GM12878 (cell line): Measurements from ENCODE around the gene ARHGAP44.

Experiments used
- CREM ChIP-seq: IDR thresholded peaks from 2 replicates; pipeline ENCODE4 v1.6.1; 2014; ENCODE audit warnings: antibody characterized with exemption, low read depth
- FOS ChIP-seq: IDR thresholded peaks from 3 replicates; pipeline ENCODE4 v1.6.1; 2011; ENCODE audit warnings: borderline replicate concordance; ENCODE audit not compliant: insufficient read length; ENCODE audit errors: extremely low read depth
- HDGF ChIP-seq: fragments of 450-650 bp; IDR thresholded peaks from 2 replicates; pipeline ENCODE4 v1.6.1; 2016; ENCODE audit warnings: antibody characterized with exemption
- MXI1 ChIP-seq: fragments of 150-350 bp; IDR thresholded peaks from 2 replicates; pipeline ENCODE4 v1.6.1; 2011; ENCODE audit warnings: low read depth, mild to moderate bottlenecking, inconsistent platforms, low read length, improper control_type of control experiment
- PBX3 ChIP-seq: IDR thresholded peaks from 2 replicates; pipeline ENCODE4 v1.6.1; 2011; ENCODE audit warnings: mild to moderate bottlenecking, low read depth, low read length, moderate library complexity; ENCODE audit not compliant: insufficient replicate concordance
- POLR2A ChIP-seq: IDR thresholded peaks from 2 replicates; pipeline ENCODE4 v1.6.1; 2011; ENCODE audit warnings: low read depth, mild to moderate bottlenecking, low read length
- RBBP5 ChIP-seq: fragments of 200-600 bp; sonication (generic); conservative IDR thresholded peaks from 2 replicates; pipeline ENCODE4 v1.6.1; 2016
- REST ChIP-seq: IDR thresholded peaks from 2 replicates; pipeline ENCODE4 v1.6.1; 2012; ENCODE audit warnings: mild to moderate bottlenecking, low read depth, low read length
- SMC3 ChIP-seq: IDR thresholded peaks from 2 replicates; pipeline ENCODE4 v1.6.1; 2011; ENCODE audit warnings: low read length, improper control_type of control experiment, borderline replicate concordance
- TF ChIP-seq, protein P1 (sequence below), 3 experiments: IDR thresholded peaks in 2 of 3; conservative IDR thresholded peaks in 1 of 3; 2 replicates each; pipeline ENCODE4 v1.5.1; 2011; ENCODE audit warnings: low read depth in 3 of 3, low read length in 3 of 3, mild to moderate bottlenecking in 3 of 3, control low read depth in 2 of 3, moderate library complexity in 2 of 3, inconsistent platforms in 1 of 3, mixed read lengths in 1 of 3; ENCODE audit not compliant: control insufficient read depth in 2 of 3, insufficient read depth in 1 of 3; ENCODE audit errors: extremely low read depth in 1 of 3

- TF ChIP-seq, protein P1, sequence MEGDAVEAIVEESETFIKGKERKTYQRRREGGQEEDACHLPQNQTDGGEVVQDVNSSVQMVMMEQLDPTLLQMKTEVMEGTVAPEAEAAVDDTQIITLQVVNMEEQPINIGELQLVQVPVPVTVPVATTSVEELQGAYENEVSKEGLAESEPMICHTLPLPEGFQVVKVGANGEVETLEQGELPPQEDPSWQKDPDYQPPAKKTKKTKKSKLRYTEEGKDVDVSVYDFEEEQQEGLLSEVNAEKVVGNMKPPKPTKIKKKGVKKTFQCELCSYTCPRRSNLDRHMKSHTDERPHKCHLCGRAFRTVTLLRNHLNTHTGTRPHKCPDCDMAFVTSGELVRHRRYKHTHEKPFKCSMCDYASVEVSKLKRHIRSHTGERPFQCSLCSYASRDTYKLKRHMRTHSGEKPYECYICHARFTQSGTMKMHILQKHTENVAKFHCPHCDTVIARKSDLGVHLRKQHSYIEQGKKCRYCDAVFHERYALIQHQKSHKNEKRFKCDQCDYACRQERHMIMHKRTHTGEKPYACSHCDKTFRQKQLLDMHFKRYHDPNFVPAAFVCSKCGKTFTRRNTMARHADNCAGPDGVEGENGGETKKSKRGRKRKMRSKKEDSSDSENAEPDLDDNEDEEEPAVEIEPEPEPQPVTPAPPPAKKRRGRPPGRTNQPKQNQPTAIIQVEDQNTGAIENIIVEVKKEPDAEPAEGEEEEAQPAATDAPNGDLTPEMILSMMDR (IDR thresholded peaks at IDR 0.05 in 2 of 3, conservative IDR thresholded peaks at IDR 0.05 in 1 of 3; ENCODE audit: control insufficient read depth in 2 of 3, extremely low read depth in 1 of 3, insufficient read depth in 1 of 3, low read depth in 3 of 3, low read length in 3 of 3): no peak
- TF ChIP-seq PBX3 (no peak), SMC3 (no peak), REST (no peak), MXI1 (no peak), CREM (no peak), HDGF (no peak), FOS (no peak), POLR2A (no peak), RBBP5 (no peak)
Measured at GRCh38 chr17:12927001-12927400, 137.7 kb downstream of the ARHGAP44 start.
